Pancreas (tissue), 10 donors: ENCODE results near the gene GDE1. TPM values are rescaled to one million over a fixed set of nuclear protein-coding genes. Genes with fewer than 3 reads are reported as not detected.
A peak's percentile ranks its signal among the peaks of the same experiment; 100 is the strongest.

ENCODE experiments used
- ATAC-seq, 4 donors: fragments of 200-7000 bp; cut with Tn5 transposase; one replicate each; pipeline versions ENCODE4 v1.8.0 to v1.9.1; 2020; ENCODE audit warnings: mild to moderate bottlenecking in 4 of 4, moderate library complexity in 4 of 4
- DNase-seq, 6 donors: peaks; one replicate each; pipeline ENCODE4 v3.0.0-alpha.2; 2020
- FAIRE-seq: peaks from 2 replicates; lab custom pipeline; 2012; peaks lifted over from hg19 to GRCh38; lab: Jason Lieb, UNC
- H3K27ac ChIP-seq, 4 donors: fragments of 200-600 bp; sonication (generic); 1 replicate in 3 of 4; 2 replicates in 1 of 4; pipeline versions ENCODE4 v1.5.0 to v1.8.0; 2020
- H3K27me3 ChIP-seq, 4 donors: fragments of 200-600 bp; one replicate each; pipeline ENCODE4 v1.8.0; 2021
- H3K36me3 ChIP-seq, 3 donors: fragments of 200-600 bp; sonication (generic) in 1 of 3; one replicate each; pipeline versions ENCODE4 v1.5.0 to v1.8.0; 2020 to 2021
- H3K4me1 ChIP-seq, 3 donors: fragments of 200-600 bp; one replicate each; pipeline ENCODE4 v1.8.0; 2021
- H3K4me3 ChIP-seq, 4 donors: fragments of 200-600 bp; sonication (generic) in 2 of 4; one replicate each; pipeline versions ENCODE4 v1.5.0 to v1.8.0; 2020 to 2021
- H3K9me3 ChIP-seq, 4 donors: fragments of 200-600 bp; one replicate each; pipeline ENCODE4 v1.8.0; 2021
- WGBS, 2 donors: extraction: QIAGEN DNeasy Blood & Tissue Kit; methylation state at CpG; one replicate each; pipeline ENCODE4 v1.1.7; 2013; 5-methylcytosine and 5-hydroxymethylcytosine counted together
- intact Hi-C, 3 donors: fragments of 100-400 bp; cut with DNase I; formaldehyde crosslinking; loops; one replicate each; pipeline versions ENCODE4 v1.11.1 to v1.14.2; 2022
- polyA plus RNA-seq, 2 donors: library from polyadenylated mRNA; stranded (reverse); fragments of 200-250 nt; gene quantifications; one replicate each; pipeline ENCODE4 v1.2.3, GENCODE V29; 2013
- total RNA-seq, 6 donors: library from RNA; stranded (reverse); fragmentation: NEBNext Ultra II Directional in 4 of 6; extraction: Animal tissue kit (Norgen Biotek cat#: 25700) in 4 of 6; gene quantifications; one replicate each; pipeline versions ENCODE4 v1.2.1 to v1.2.4, GENCODE V29; 2021 to 2023
- TF ChIP-seq, protein P1 (sequence below), 4 donors: fragments of 200-600 bp; sonication (generic) in 3 of 4; IDR thresholded peaks; one replicate each; pipeline versions ENCODE4 v1.5.0 to v1.8.0; 2021; ENCODE audit warnings: antibody characterized with exemption in 4 of 4
- donor health status: healthy with polysubstance abuse.
- donor health status: DM: no; HTN: no; CAD: no; lungs with moderate emphysema.
- donor health status: DM: no; HTN: no; CAD: no.
- donor health status: control.
- donor health status: control.
- donor health status: Bipolar disorder and iron deficiency.
- donor health status: DM: yes; HTN: yes; CAD: no.
- donor health status: DM: no; HTN: no; CAD: no.
- donor health status: DM: no; HTN: no; CAD: no.
- donor health status: DM: yes; HTN: yes; CAD: no.

The GDE1 gene
- total and polyA plus RNA-seq, 8 donors, result 14.3 to 39.4 (median 27.2) TPM

DNA sequence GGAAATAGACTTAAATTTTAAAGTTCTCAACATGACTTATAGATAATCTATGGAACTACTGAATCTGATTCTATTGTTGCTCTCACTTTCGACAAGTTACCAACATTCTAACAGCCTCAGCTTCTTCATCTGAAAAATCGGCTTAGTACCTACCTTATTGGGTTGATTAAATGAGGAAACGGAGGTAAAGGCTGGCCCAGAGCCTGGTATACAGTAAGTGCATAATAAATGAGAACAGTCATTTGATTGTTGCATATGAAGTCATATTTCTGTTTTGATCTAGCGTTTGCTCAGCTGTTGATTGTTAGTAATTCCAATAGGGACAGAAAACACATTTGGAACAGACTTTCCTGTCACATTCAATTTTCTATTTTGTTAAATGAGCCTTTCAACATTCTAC lies 38.2 kb upstream of the GDE1 start:
- no peak for DNase-seq
- no peaks in the 10 kb centered on the region for H3K9me3 ChIP-seq
- FAIRE-seq, result no peak
- intact Hi-C loops, result no loop called here
- ATAC-seq, result no peak
- H3K4me3 ChIP-seq, result no peak overlapping the region
- TF ChIP-seq, protein P1, sequence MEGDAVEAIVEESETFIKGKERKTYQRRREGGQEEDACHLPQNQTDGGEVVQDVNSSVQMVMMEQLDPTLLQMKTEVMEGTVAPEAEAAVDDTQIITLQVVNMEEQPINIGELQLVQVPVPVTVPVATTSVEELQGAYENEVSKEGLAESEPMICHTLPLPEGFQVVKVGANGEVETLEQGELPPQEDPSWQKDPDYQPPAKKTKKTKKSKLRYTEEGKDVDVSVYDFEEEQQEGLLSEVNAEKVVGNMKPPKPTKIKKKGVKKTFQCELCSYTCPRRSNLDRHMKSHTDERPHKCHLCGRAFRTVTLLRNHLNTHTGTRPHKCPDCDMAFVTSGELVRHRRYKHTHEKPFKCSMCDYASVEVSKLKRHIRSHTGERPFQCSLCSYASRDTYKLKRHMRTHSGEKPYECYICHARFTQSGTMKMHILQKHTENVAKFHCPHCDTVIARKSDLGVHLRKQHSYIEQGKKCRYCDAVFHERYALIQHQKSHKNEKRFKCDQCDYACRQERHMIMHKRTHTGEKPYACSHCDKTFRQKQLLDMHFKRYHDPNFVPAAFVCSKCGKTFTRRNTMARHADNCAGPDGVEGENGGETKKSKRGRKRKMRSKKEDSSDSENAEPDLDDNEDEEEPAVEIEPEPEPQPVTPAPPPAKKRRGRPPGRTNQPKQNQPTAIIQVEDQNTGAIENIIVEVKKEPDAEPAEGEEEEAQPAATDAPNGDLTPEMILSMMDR (IDR thresholded peaks at IDR 0.05), result no peak
- H3K27me3 ChIP-seq, result no peaks in the 10 kb centered on the region
- no peaks in the 10 kb centered on the region for H3K4me1 ChIP-seq
- 87 to 89% methylated on average over 4 of the region's 4 CpGs for WGBS, 2 donors
- H3K27ac ChIP-seq, result no peak overlapping the region
- peaks cover 0 to 1% (median 0%) of the 10 kb centered on the region in 3 donors for H3K36me3 ChIP-seq

DNA sequence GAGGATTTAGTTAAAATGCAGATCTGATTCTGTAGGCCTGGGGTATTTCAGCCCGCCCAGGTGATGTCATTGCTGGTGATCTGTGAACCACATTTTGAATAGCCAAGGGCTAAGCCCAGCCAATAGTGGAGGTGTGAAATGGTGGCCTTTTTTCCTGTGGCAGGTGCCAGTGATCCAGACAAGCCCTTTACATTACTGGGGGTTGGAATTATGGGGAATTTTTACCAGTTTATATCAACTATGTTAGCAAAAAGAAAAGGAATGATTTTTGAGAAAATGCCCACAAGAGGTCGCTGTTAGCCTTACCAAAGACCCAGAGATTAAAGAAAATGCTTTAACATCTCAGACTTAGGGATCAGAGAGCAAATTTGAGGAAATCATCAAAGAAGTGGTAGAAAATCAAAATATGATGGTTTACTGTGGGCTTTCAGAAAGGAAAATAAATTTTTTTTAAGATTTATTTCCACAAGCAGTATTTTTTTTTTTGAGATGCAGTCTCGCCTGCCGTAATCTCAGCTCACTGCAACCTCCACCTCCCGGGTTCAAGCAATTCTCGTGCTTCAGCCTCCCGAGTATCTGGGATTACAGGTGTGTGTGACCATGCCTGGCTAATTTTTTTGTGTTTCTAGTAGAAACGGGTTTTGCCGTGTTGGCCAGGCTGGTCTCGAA lies 37.5 kb upstream of the GDE1 start:
- no peak for ATAC-seq
- TF ChIP-seq, protein P1 (IDR thresholded peaks at IDR 0.05), result peak; percentile 43 to 72 (median 56)
- H3K27ac ChIP-seq, result no peak overlapping the region
- intact Hi-C loops, result no loop called here
- 63 to 69% methylated on average over 10 of the region's 10 CpGs for WGBS, 2 donors
- no peaks in the 10 kb centered on the region for H3K9me3 ChIP-seq
- peak; percentile 34 for FAIRE-seq
- H3K4me1 ChIP-seq, result peaks cover 0 to 5% (median 0%) of the 10 kb centered on the region in 3 donors
- peak in 1 of 6 donors; percentile 16 for DNase-seq
- no peak overlapping the region for H3K4me3 ChIP-seq
- no peaks in the 10 kb centered on the region for H3K27me3 ChIP-seq
- no peaks in the 10 kb centered on the region for H3K36me3 ChIP-seq

DNA sequence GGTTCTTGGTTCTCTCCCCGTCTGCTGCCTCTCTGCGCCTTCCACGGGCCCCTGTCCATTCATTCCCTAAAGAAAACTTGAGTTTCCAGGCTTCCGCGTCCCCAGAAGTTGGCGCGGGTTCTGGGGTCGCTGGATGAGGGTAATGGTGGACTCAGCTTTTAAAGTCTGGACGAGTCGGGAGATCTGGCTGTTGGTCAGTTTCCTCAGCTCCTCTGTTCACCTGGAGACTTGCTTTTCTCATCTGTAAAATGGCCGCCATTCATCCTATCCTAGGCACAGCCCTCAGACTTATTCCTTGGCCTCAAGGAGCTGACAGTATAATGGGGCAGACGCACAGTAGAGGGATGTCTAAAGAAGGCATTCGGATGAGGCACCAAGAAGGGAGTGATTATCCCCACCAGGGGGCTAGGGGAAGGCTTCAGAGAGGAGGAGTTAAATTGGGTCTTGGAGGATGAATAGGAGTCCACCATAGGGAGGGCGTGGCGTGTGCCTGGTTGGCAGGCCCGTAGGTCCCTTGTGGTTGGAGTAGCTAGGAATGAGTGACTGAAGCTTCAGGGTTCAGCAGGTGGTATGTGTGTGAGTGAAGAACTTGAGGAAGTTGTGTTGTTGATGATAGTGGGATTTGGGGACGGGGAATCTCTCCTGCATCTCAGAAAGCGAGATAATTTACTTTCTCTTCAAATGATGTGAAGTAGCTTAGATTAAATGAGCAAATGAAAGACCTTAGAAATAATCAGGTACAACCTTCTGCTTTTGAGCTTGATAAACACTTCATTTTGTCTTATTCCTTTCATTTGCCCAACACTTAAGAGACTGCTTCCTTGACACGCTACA lies 34.3 kb upstream of the GDE1 start:
- DNase-seq, result peak in 2 of 6 donors; percentile 7 to 34
- no peaks in the 10 kb centered on the region for H3K27me3 ChIP-seq
- no peaks in the 10 kb centered on the region for H3K9me3 ChIP-seq
- FAIRE-seq, result no peak
- TF ChIP-seq, protein P1 (IDR thresholded peaks at IDR 0.05), result no peak
- 33 to 35% methylated on average over 19 of the region's 19 CpGs for WGBS, 2 donors
- peaks cover 0 to 5% (median 0%) of the 10 kb centered on the region in 3 donors for H3K4me1 ChIP-seq
- intact Hi-C loops, result no loop called here
- H3K36me3 ChIP-seq, result no peaks in the 10 kb centered on the region
- ATAC-seq, result peak in 2 of 4 donors; percentile 0 to 22
- peak overlapping the region; percentile 71 to 86 (median 75) for H3K4me3 ChIP-seq
- H3K27ac ChIP-seq, result peak overlapping the region; percentile 36 to 85 (median 71)

DNA sequence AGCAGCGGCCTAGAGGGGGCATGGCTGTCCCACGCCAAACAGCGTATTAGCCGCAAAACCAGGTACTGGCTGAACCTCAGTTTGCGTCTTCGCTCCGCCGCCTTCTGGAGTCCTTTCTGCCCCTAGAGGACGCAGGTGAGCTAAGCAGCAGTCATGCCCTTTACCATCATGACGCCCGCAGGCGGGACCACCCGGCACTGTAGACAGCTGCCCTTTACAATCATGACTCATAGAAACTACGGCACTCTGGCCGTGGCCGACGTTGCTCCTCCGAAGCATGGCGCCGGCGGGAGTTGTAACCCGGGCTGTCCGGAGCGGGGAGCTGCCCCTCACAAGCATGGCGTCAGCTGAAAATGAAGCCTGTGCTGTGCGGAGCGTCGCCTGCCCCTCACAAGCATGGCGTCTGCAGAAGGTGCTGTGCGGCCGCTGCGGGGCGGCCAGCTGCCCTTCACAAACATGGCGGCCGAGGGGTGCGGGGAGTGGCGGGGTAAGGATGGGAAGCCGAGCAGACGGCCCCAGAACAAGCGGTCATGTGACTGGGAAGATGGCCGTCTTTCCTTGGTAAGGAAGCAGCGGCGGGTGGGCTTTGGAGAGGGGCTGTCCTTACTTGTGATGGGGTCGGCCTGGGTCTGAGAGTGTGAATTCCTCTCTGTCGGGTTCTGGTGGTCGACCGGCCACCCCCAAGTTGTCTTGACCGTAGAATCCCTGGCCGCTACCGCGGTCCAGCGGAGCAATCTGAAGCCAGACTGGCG lies 33.5 kb upstream of the GDE1 start, which contains the start of gene VPS35L:
VPS35L (plus strand) TSS at position 518 of the 752 bp plus-strand sequence; CDS start at position 545, 27 bp downstream.
- intact Hi-C loops, result no loop called here
- ATAC-seq (peak; percentile 96 to 99 (median 98)), FAIRE-seq (peak; percentile 87), DNase-seq (peak; percentile 94 to 99 (median 98))
- Histone ChIP-seq H3K4me1 (peaks cover 0 to 5% (median 0%) of the 10 kb centered on the region in 3 donors), H3K27ac (peak within 1 kb of the TSS; percentile 67 to 85 (median 71)), H3K4me3 (peak within 1 kb of the TSS; percentile 71 to 86 (median 75)), H3K9me3 (no peaks in the 10 kb centered on the region), H3K27me3 (no peaks in the 10 kb centered on the region), H3K36me3 (no peaks in the 10 kb centered on the region)
- 0% methylated on average over 53 of the region's 53 CpGs for WGBS, 2 donors
- TF ChIP-seq, protein P1 (IDR thresholded peaks at IDR 0.05), result peak; percentile 39 to 66 (median 60)
